Measurements from ENCODE around the gene IL17RA. TPM values are rescaled to one million over a fixed set of nuclear protein-coding genes. Genes with fewer than 3 reads are reported as not detected.
A peak's percentile ranks its signal among the peaks of the same experiment; 100 is the strongest.
"Not testable (repeated sequence)": the region's sequence is repeated elsewhere in the genome, so short reads cannot be mapped to it uniquely, and the experiment has no call there.

The IL17RA gene
- 15.4 TPM for total RNA-seq

- peak; percentile 94 for DNase-seq (ENCODE audit: low spot score)
These were observed at the start of gene IL17RA for GRCh38 chr22:17084554-17085276. IL17RA (plus strand) TSS chr22:17085000; CDS start chr22:17085092, 92 bp downstream.

- DNase-seq (ENCODE audit: low spot score): no peak
These were observed 49.6 kb upstream of the IL17RA start for GRCh38 chr22:17035246-17035645.

- DNase-seq (ENCODE audit: low spot score): not testable (repeated sequence)
These were observed 48.6 kb upstream of the IL17RA start for GRCh38 chr22:17035976-17036841.

- DNase-seq (ENCODE audit: low spot score): not testable (repeated sequence)
These were observed 47.7 kb upstream of the IL17RA start for GRCh38 chr22:17036842-17037711.

GRCh38 chr22:17043521-17043920 lies 41.3 kb upstream of the IL17RA start:
- no peak for DNase-seq (ENCODE audit: low spot score)

- DNase-seq (ENCODE audit: low spot score): no peak
These were observed 38.0 kb upstream of the IL17RA start for GRCh38 chr22:17046566-17047348.

- DNase-seq (ENCODE audit: low spot score): no peak
These were observed 37.1 kb upstream of the IL17RA start for GRCh38 chr22:17047656-17048055.

GRCh38 chr22:17056058-17056457 lies 28.7 kb upstream of the IL17RA start:
- no peak for DNase-seq (ENCODE audit: low spot score)

GRCh38 chr22:17056807-17057206 lies 28.0 kb upstream of the IL17RA start:
- DNase-seq (ENCODE audit: low spot score): no peak

- peak; percentile 70 for DNase-seq (ENCODE audit: low spot score)
These were observed 26.6 kb upstream of the IL17RA start for GRCh38 chr22:17057959-17058814.

GRCh38 chr22:17060126-17060525 lies 24.7 kb upstream of the IL17RA start:
- no peak for DNase-seq (ENCODE audit: low spot score)

- no peak for DNase-seq (ENCODE audit: low spot score)
These were observed 21.2 kb upstream of the IL17RA start for GRCh38 chr22:17063411-17064106.

- no peak for DNase-seq (ENCODE audit: low spot score)
These were observed 20.2 kb upstream of the IL17RA start for GRCh38 chr22:17064498-17065100.

- no peak for DNase-seq (ENCODE audit: low spot score)
These were observed 19.4 kb upstream of the IL17RA start for GRCh38 chr22:17065433-17065832.

- no peak for DNase-seq (ENCODE audit: low spot score)
These were observed 11.9 kb upstream of the IL17RA start for GRCh38 chr22:17072877-17073276.

- DNase-seq (ENCODE audit: low spot score): no peak
These were observed 10.2 kb upstream of the IL17RA start for GRCh38 chr22:17074648-17075002.

- DNase-seq (ENCODE audit: low spot score): peak; percentile 13
These were observed 7.5 kb upstream of the IL17RA start for GRCh38 chr22:17077255-17077654.

GRCh38 chr22:17079572-17079971 lies 5.2 kb upstream of the IL17RA start:
- DNase-seq (ENCODE audit: low spot score): no peak

- peak; percentile 22 for DNase-seq (ENCODE audit: low spot score)
These were observed 1.5 kb upstream of the IL17RA start for GRCh38 chr22:17083255-17083654.

All from ureter (tissue), 1 donor.